Pancreas (tissue), 10 donors: ENCODE data around the gene RIPK4. TPM values are rescaled to one million over a fixed set of nuclear protein-coding genes. Genes with fewer than 3 reads are reported as not detected.

Experiments used
- ATAC-seq, 4 donors: fragments of 200-7000 bp; cut with Tn5 transposase; one replicate each; pipeline versions ENCODE4 v1.8.0 to v1.9.1; 2020; ENCODE audit warnings: mild to moderate bottlenecking in 4 of 4, moderate library complexity in 4 of 4
- DNase-seq, 6 donors: peaks; one replicate each; pipeline ENCODE4 v3.0.0-alpha.2; 2020
- FAIRE-seq: peaks from 2 replicates; lab custom pipeline; 2012; peaks lifted over from hg19 to GRCh38; lab: Jason Lieb, UNC
- H3K27ac ChIP-seq, 4 donors: fragments of 200-600 bp; sonication (generic); 1 replicate in 3 of 4; 2 replicates in 1 of 4; pipeline versions ENCODE4 v1.5.0 to v1.8.0; 2020
- H3K27me3 ChIP-seq, 4 donors: fragments of 200-600 bp; one replicate each; pipeline ENCODE4 v1.8.0; 2021
- H3K36me3 ChIP-seq, 3 donors: fragments of 200-600 bp; sonication (generic) in 1 of 3; one replicate each; pipeline versions ENCODE4 v1.5.0 to v1.8.0; 2020 to 2021
- H3K4me1 ChIP-seq, 3 donors: fragments of 200-600 bp; one replicate each; pipeline ENCODE4 v1.8.0; 2021
- H3K4me3 ChIP-seq, 4 donors: fragments of 200-600 bp; sonication (generic) in 2 of 4; one replicate each; pipeline versions ENCODE4 v1.5.0 to v1.8.0; 2020 to 2021
- H3K9me3 ChIP-seq, 4 donors: fragments of 200-600 bp; one replicate each; pipeline ENCODE4 v1.8.0; 2021
- WGBS, 2 donors: extraction: QIAGEN DNeasy Blood & Tissue Kit; methylation state at CpG; one replicate each; pipeline ENCODE4 v1.1.7; 2013; 5-methylcytosine and 5-hydroxymethylcytosine counted together
- intact Hi-C, 3 donors: fragments of 100-400 bp; cut with DNase I; formaldehyde crosslinking; loops; one replicate each; pipeline versions ENCODE4 v1.11.1 to v1.14.2; 2022
- polyA plus RNA-seq, 2 donors: library from polyadenylated mRNA; stranded (reverse); fragments of 200-250 nt; gene quantifications; one replicate each; pipeline ENCODE4 v1.2.3, GENCODE V29; 2013
- total RNA-seq, 6 donors: library from RNA; stranded (reverse); fragmentation: NEBNext Ultra II Directional in 4 of 6; extraction: Animal tissue kit (Norgen Biotek cat#: 25700) in 4 of 6; gene quantifications; one replicate each; pipeline versions ENCODE4 v1.2.1 to v1.2.4, GENCODE V29; 2021 to 2023
- TF ChIP-seq, protein P1 (sequence below), 4 donors: fragments of 200-600 bp; sonication (generic) in 3 of 4; IDR thresholded peaks; one replicate each; pipeline versions ENCODE4 v1.5.0 to v1.8.0; 2021; ENCODE audit warnings: antibody characterized with exemption in 4 of 4
- donor health status: healthy with polysubstance abuse.
- donor health status: DM: no; HTN: no; CAD: no; lungs with moderate emphysema.
- donor health status: DM: no; HTN: no; CAD: no.
- donor health status: control.
- donor health status: control.
- donor health status: Bipolar disorder and iron deficiency.
- donor health status: DM: yes; HTN: yes; CAD: no.
- donor health status: DM: no; HTN: no; CAD: no.
- donor health status: DM: no; HTN: no; CAD: no.
- donor health status: DM: yes; HTN: yes; CAD: no.

Gene RIPK4
- total and polyA plus RNA-seq, 8 donors, result 7.7 to 18.2 (median 12.8) TPM

DNA sequence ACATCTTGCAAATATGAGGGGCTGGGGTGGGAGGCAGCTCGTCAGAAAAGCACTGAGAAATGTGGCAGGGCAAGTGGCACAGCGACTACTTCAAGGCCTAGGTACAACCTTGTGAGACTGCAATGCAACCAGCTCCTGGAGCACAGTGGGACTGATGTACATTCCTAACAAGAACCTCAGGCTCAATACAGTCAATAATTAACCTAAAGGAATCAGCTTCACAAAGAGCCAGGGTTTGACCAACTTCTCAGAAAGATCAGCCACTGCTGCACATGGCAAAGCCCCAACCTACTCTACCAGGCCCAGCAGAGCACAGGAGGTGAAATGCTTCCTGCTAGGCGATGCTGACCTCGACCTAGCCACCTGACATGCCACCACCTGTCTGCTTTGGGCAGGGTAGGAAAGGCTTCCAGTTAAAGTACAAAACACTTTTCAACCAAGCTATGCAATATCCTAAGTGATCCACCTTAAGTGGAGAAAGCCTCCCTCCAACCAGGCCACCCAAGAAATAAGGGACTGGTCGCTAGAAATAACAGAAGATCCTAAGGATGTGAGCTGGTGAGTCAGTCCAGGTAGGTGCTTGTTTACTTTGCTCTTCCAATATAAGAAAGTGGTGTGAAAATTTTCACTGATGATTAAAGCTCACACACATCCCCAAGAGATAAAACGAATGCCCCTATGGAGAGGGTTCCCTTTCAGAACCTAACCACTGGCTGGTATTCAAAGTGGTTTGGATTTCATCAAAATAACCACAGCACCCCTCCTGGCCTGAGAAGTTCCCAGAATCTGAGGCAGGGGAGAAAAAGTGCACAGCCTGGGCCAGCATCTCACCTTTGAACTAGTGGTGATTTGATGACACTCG lies 2.1 kb downstream of the RIPK4 start:
- TF ChIP-seq, protein P1, sequence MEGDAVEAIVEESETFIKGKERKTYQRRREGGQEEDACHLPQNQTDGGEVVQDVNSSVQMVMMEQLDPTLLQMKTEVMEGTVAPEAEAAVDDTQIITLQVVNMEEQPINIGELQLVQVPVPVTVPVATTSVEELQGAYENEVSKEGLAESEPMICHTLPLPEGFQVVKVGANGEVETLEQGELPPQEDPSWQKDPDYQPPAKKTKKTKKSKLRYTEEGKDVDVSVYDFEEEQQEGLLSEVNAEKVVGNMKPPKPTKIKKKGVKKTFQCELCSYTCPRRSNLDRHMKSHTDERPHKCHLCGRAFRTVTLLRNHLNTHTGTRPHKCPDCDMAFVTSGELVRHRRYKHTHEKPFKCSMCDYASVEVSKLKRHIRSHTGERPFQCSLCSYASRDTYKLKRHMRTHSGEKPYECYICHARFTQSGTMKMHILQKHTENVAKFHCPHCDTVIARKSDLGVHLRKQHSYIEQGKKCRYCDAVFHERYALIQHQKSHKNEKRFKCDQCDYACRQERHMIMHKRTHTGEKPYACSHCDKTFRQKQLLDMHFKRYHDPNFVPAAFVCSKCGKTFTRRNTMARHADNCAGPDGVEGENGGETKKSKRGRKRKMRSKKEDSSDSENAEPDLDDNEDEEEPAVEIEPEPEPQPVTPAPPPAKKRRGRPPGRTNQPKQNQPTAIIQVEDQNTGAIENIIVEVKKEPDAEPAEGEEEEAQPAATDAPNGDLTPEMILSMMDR (IDR thresholded peaks at IDR 0.05), result no peak
- peak in 4 of 6 donors; percentile 51 to 70 (median 65) for DNase-seq
- peak in 3 of 4 donors; percentile 6 to 21 (median 17) for ATAC-seq
- no peaks in the 10 kb centered on the region for H3K27me3 ChIP-seq
- no peaks in the 10 kb centered on the region for H3K9me3 ChIP-seq
- peak overlapping the region in 3 of 4 donors; percentile 74 to 79 (median 74) for H3K4me3 ChIP-seq
- H3K27ac ChIP-seq, result peak overlapping the region; percentile 33 to 96 (median 93)
- intact Hi-C loops, result no loop called here
- no peaks in the 10 kb centered on the region for H3K36me3 ChIP-seq
- no peak for FAIRE-seq
- H3K4me1 ChIP-seq, result peaks cover 29 to 50% (median 36%) of the 10 kb centered on the region in 3 donors
- 13 to 19% methylated on average over 7 of the region's 7 CpGs for WGBS, 2 donors

DNA sequence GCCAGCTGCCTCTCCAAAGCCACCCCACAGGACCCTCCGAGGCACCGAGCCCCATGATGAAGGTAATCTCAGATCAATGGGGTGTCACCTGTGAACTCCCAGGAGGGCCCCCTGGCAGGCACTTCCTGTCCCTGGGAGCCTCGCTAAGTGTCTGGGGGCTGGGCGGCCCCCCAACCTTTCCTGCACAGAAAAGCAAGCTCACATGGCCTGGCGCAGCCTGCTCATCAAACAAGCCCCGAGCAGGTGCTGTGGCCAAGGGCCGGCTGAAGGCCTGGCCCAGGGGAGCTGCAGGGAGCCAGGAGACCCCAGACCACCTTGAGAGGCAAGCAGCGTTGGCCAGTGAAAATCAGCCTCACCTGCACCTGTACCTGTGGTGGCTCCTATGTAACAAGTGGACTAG lies 2.9 kb downstream of the RIPK4 start:
- no peak for FAIRE-seq
- Histone ChIP-seq H3K9me3 (no peaks in the 10 kb centered on the region), H3K27ac (peak overlapping the region; percentile 12 to 96 (median 56)), H3K4me3 (peak overlapping the region in 2 of 4 donors; percentile 74 to 79), H3K4me1 (peaks cover 29 to 54% (median 36%) of the 10 kb centered on the region in 3 donors), H3K27me3 (no peaks in the 10 kb centered on the region), H3K36me3 (no peaks in the 10 kb centered on the region)
- WGBS, 2 donors, result 38 to 41% methylated on average over 8 of the region's 8 CpGs
- TF ChIP-seq, protein P1 (IDR thresholded peaks at IDR 0.05), result no peak
- intact Hi-C loops, result no loop called here
- peak in 2 of 6 donors; percentile 24 to 58 for DNase-seq
- ATAC-seq, result no peak

DNA sequence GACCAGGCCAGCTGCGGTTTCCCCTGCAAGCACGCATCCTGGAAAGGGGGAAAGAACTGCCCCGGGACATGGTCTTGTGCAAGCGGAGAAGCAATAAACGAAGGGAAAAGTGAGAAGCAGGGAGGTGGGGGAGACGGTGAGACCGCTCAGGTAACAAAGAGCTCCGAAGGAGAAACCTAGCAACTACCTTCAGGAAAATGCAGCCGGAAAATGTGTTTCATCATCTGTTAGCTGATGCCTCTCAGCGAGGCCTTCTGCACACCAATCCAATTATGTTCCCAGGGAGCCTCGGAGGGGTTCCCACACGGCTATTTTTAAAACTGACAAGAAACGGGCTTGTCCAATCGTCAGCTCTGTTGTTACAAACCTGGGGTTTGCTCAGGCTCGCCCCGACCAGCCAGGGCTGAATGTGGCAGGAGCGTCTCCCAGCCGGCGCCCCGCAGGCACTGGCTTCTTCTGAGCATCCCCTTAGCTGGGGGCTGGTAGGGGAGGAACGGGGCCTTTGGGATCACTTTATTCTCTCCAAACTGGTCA lies 3.4 kb downstream of the RIPK4 start:
- DNase-seq (peak in 2 of 6 donors; percentile 23 to 64), ATAC-seq (no peak), FAIRE-seq (no peak)
- intact Hi-C loops, result no loop called here
- 55 to 56% methylated on average over 21 of the region's 21 CpGs for WGBS, 2 donors
- Histone ChIP-seq H3K4me3 (peak overlapping the region in 2 of 4 donors; percentile 74 to 79), H3K36me3 (no peaks in the 10 kb centered on the region), H3K27ac (peak overlapping the region in 2 of 4 donors; percentile 93 to 96), H3K9me3 (no peaks in the 10 kb centered on the region), H3K4me1 (peaks cover 29 to 58% (median 36%) of the 10 kb centered on the region in 3 donors), H3K27me3 (no peaks in the 10 kb centered on the region)
- TF ChIP-seq, protein P1 (IDR thresholded peaks at IDR 0.05), result no peak

DNA sequence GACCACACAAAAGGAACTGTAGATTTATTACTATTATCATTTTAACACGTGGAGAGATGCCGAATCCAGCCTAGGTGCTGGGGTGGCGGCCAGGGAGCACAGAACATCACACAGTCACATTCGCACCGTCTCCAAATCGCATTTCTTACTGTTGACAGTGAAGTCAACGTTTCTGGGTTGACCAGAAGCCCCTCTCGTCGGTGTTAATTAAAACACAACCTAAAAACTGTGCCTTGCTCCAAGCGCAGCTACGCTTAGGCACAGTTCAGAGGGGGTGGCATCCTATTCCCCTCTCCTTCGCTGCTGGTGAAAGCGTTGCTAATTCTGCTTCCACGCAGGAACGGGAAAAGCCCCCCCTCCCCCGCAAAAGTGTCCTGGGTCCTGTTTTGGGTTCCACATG lies 4.1 kb downstream of the RIPK4 start:
- H3K27ac ChIP-seq, result peak overlapping the region in 2 of 4 donors; percentile 58 to 72
- H3K36me3 ChIP-seq, result no peaks in the 10 kb centered on the region
- H3K4me3 ChIP-seq, result no peak overlapping the region
- intact Hi-C loops, result no loop called here
- H3K9me3 ChIP-seq, result no peaks in the 10 kb centered on the region
- FAIRE-seq (no peak), ATAC-seq (no peak), DNase-seq (no peak)
- H3K4me1 ChIP-seq, result peaks cover 24 to 53% (median 36%) of the 10 kb centered on the region in 3 donors
- no peaks in the 10 kb centered on the region for H3K27me3 ChIP-seq
- TF ChIP-seq, protein P1 (IDR thresholded peaks at IDR 0.05), result no peak
- 66 to 69% methylated on average over 16 of the region's 16 CpGs for WGBS, 2 donors
